GM12878 (cell line): Measurements from ENCODE around the gene ZNF491. TPM values are rescaled to one million over a fixed set of nuclear protein-coding genes. Genes with fewer than 3 reads are reported as not detected.

Experiments
- BHLHE40 ChIP-seq, 2 experiments: fragments of 450-650 bp in 1 of 2; IDR thresholded peaks; 2 replicates each; pipeline ENCODE4 v1.6.1; 2011 to 2017; ENCODE audit warnings: low read depth in 2 of 2, borderline replicate concordance in 1 of 2, improper control_type of control experiment in 1 of 2, low read length in 1 of 2, mild to moderate bottlenecking in 1 of 2
- EED ChIP-seq: sonication (generic); IDR thresholded peaks from 2 replicates; pipeline ENCODE4 v1.6.1; 2016; ENCODE audit warnings: antibody characterized with exemption, low read depth
- FOS ChIP-seq: IDR thresholded peaks from 3 replicates; pipeline ENCODE4 v1.6.1; 2011; ENCODE audit warnings: borderline replicate concordance; ENCODE audit not compliant: insufficient read length; ENCODE audit errors: extremely low read depth
- FOXM1 ChIP-seq: IDR thresholded peaks from 2 replicates; pipeline ENCODE4 v1.6.1; 2012; ENCODE audit warnings: low read depth, mild to moderate bottlenecking, inconsistent platforms, low read length, moderate library complexity
- HDAC2 ChIP-seq: fragments of 200-600 bp; sonication (generic); IDR thresholded peaks from 2 replicates; pipeline ENCODE4 v1.6.1; 2017
- HSF1 ChIP-seq: fragments of 150-350 bp; IDR thresholded peaks from 2 replicates; pipeline ENCODE4 v1.6.1; 2014; ENCODE audit warnings: mild to moderate bottlenecking, low read depth, low read length
- KLF5 ChIP-seq: fragments of 450-650 bp; IDR thresholded peaks from 2 replicates; pipeline ENCODE4 v1.6.1; 2014; ENCODE audit warnings: mild to moderate bottlenecking; ENCODE audit not compliant: partially characterized antibody
- MTA2 ChIP-seq: fragments of 450-650 bp; IDR thresholded peaks from 2 replicates; pipeline ENCODE4 v1.6.1; 2016; ENCODE audit warnings: low read depth, mild to moderate bottlenecking, moderate library complexity
- NFIC ChIP-seq: IDR thresholded peaks from 2 replicates; pipeline ENCODE4 v1.6.1; 2012; ENCODE audit warnings: low read depth, mild to moderate bottlenecking, inconsistent platforms, low read length, moderate library complexity
- NFXL1 ChIP-seq: fragments of 450-650 bp; IDR thresholded peaks from 2 replicates; pipeline ENCODE4 v1.6.1; 2017; ENCODE audit warnings: antibody characterized with exemption, mild to moderate bottlenecking, borderline replicate concordance
- NR2C2 ChIP-seq: IDR thresholded peaks from 2 replicates; pipeline ENCODE4 v1.6.1; 2011; ENCODE audit warnings: borderline replicate concordance, low read depth; ENCODE audit not compliant: control insufficient read depth, insufficient read length
- NR2F1 ChIP-seq: fragments of 450-650 bp; conservative IDR thresholded peaks from 2 replicates; pipeline ENCODE4 v1.6.1; 2017; ENCODE audit warnings: mild to moderate bottlenecking
- PBX3 ChIP-seq: IDR thresholded peaks from 2 replicates; pipeline ENCODE4 v1.6.1; 2011; ENCODE audit warnings: mild to moderate bottlenecking, low read depth, low read length, moderate library complexity; ENCODE audit not compliant: insufficient replicate concordance
- PKNOX1 ChIP-seq: fragments of 450-650 bp; IDR thresholded peaks from 2 replicates; pipeline ENCODE4 v1.6.1; 2016; ENCODE audit warnings: mild to moderate bottlenecking
- POLR2A ChIP-seq: IDR thresholded peaks from 2 replicates; pipeline ENCODE4 v1.6.1; 2011; ENCODE audit warnings: low read depth, mild to moderate bottlenecking, low read length
- RAD21 ChIP-seq: IDR thresholded peaks from 2 replicates; pipeline ENCODE4 v1.6.1; 2011; ENCODE audit warnings: mild to moderate bottlenecking, low read depth, low read length, moderate library complexity; ENCODE audit not compliant: insufficient read depth
- RCOR1 ChIP-seq: conservative IDR thresholded peaks from 2 replicates; pipeline ENCODE4 v1.6.1; 2012; ENCODE audit warnings: low read depth, low read length, improper control_type of control experiment
- SMAD5 ChIP-seq: IDR thresholded peaks from 2 replicates; pipeline ENCODE4 v1.6.1; 2016; ENCODE audit warnings: antibody characterized with exemption, low read depth
- SP1 ChIP-seq: IDR thresholded peaks from one replicate; pipeline ENCODE4 v1.6.1; 2011; ENCODE audit warnings: low read depth, low read length
- TAF1 ChIP-seq: IDR thresholded peaks from 2 replicates; pipeline ENCODE4 v1.6.1; 2011; ENCODE audit warnings: mild to moderate bottlenecking, low read depth, low read length, borderline replicate concordance
- TARDBP ChIP-seq: IDR thresholded peaks from 2 replicates; pipeline ENCODE4 v1.6.1; 2016; ENCODE audit warnings: borderline replicate concordance
- YBX1 ChIP-seq: fragments of 450-650 bp; IDR thresholded peaks from 2 replicates; pipeline ENCODE4 v1.6.1; 2016; ENCODE audit warnings: antibody characterized with exemption
- ZBTB40 ChIP-seq: fragments of 450-650 bp; IDR thresholded peaks from 2 replicates; pipeline ENCODE4 v1.6.1; 2016; ENCODE audit warnings: mild to moderate bottlenecking, moderate library complexity, borderline replicate concordance
- ZNF384 ChIP-seq: IDR thresholded peaks from 2 replicates; pipeline ENCODE4 v1.6.1; 2012; ENCODE audit warnings: low read depth, mild to moderate bottlenecking, low read length, improper control_type of control experiment, borderline replicate concordance
- polyA plus RNA-seq, 11 experiments: library from polyadenylated mRNA; depleted of rRNA in 4 of 11; unstranded in 6 of 11; stranded (reverse) in 5 of 11; fragments of >200 nt; fragmentation: Nextera tagmentation in 4 of 11; fragmentation: Illumina TruSeq in 1 of 11; extraction: Ambion mirVana in 4 of 11; extraction: Trizol in 1 of 11; gene quantifications; 1 replicate in 1 of 11; 2 replicates in 10 of 11; pipeline versions ENCODE4 v1.2.1 to v1.2.3, GENCODE V29; 2011 to 2016; ENCODE audit warnings: inconsistent platforms in 2 of 11, missing spikeins in 2 of 11, low read depth in 1 of 11
- total RNA-seq, 4 experiments: library from RNA; depleted of rRNA in 3 of 4; stranded (reverse); fragments of >200 nt in 3 of 4; fragmentation: Illumina TruSeq in 1 of 4; extraction: Trizol in 1 of 4; gene quantifications; 2 replicates each; pipeline versions ENCODE4 v1.2.1 to v1.2.3, GENCODE V29; 2013 to 2021

The ZNF491 gene
- total and polyA plus RNA-seq, 10 of the 15 experiments (the other 5 are each of a cell fraction or from before 2014, with no cell fraction given), result 0.18 to 1.4 (median 0.37) TPM

GRCh38 chr19:11848594-11849469, 50.5 kb downstream of the ZNF491 start, which contains the start of gene ZNF439 (continued):
- TF ChIP-seq RAD21 (no peak), BHLHE40 (IDR thresholded peaks at IDR 0.05; ENCODE audit: borderline replicate concordance in 1 of 2, low read depth in 2 of 2, low read length in 1 of 2) (0 out of 4 replicates have a peak, but pooled peaks of 1 of the 2 experiments have one; percentile 10), ZBTB40 (no peak), FOXM1 (no peak), TARDBP (no peak), POLR2A (peak; percentile 76), PKNOX1 (peak; percentile 93), NR2C2 (no peak), SMAD5 (no peak), HSF1 (no peak), NFXL1 (no peak), HDAC2 (no peak), YBX1 (no peak), FOS (no peak), EED (no peak), KLF5 (no peak), TAF1 (peak; percentile 34; the same call in 1 of the 2 replicates), PBX3 (peak; percentile 71), SP1 (peak; percentile 71), ZNF384 (no peak), RCOR1 (no peak), MTA2 (no peak), NR2F1 (0 out of 2 replicates have a peak, but pooled peaks have one; percentile 11), NFIC (no peak)
